RPMI8226 (cell line): ENCODE results near the gene METTL4.

Experiments
- DNase-seq: peaks from one replicate; pipeline ENCODE4 v3.0.0-alpha.2; 2015

Gene METTL4, protein sequence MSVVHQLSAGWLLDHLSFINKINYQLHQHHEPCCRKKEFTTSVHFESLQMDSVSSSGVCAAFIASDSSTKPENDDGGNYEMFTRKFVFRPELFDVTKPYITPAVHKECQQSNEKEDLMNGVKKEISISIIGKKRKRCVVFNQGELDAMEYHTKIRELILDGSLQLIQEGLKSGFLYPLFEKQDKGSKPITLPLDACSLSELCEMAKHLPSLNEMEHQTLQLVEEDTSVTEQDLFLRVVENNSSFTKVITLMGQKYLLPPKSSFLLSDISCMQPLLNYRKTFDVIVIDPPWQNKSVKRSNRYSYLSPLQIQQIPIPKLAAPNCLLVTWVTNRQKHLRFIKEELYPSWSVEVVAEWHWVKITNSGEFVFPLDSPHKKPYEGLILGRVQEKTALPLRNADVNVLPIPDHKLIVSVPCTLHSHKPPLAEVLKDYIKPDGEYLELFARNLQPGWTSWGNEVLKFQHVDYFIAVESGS

DNA sequence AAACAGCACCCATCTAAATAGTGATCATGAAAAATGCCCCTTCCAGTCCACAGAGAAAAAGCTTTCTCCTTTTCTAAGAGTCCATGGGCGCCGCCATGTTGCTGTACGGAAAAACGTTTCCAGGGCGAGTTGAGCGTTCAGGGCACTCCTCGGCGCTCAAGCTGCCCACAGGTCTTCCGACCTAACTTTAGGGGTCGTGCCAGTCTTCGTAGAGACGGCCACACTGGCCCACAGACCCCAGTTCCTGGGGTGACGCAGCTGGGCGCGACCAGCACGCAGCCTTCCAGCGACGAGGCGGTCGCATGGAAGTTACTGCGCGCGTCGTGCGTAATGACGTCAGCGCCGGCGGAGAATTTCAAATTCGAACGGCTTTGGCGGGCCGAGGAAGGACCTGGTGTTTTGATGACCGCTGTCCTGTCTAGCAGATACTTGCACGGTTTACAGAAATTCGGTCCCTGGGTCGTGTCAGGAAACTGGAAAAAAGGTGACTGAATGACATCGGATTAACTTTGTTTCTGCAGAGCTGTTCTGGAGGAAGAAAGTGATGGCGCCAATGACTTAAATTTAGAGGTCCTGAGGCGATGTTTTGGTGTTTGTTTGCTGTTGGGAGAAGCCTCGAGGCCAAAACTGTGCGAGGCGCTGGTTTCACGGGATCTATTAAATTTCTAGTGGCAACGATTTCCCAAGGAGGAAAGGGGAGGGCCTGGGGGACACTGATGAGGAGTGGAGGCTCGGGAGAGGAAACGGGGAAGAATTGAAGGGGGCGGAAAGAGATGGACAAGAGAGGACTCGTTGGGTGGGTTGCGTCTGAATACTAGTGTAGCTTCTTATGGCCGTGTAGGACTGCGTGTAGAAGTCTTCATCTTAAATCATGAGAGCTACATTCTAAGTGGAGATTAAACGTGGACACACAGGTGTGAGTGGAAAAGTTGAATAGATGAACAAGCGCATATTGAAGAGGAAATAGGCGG is at the start of gene METTL4, which contains the start of gene NDC80:
TSS of gene METTL4 (minus strand) at position 306 of the 971 bp plus-strand sequence. CDS start 4,289 bp downstream, outside the sequence.
TSS of gene NDC80 (plus strand) at position 358 of the 971 bp plus-strand sequence. CDS start 1,429 bp downstream, outside the sequence.
- peak; percentile 95 for DNase-seq

DNA sequence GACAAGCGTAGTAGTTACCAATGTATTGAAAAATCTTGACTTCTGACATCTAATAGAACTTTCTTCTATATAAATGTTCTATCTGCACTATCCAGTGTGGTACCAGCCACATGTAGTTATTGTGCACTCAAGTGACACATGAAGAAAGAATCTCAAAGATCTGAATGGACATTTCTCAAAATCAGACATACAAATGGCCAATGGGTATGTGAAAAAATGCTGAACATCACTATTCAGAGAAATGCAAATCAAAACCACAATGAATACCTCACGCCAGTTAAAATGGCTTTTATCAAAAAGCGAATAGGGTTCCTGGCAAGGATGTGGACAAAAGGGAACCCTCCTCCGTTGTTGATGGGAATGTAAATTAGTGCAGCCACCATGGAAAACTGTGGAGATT is 46.7 kb upstream of the METTL4 start:
- no peak for DNase-seq

DNA sequence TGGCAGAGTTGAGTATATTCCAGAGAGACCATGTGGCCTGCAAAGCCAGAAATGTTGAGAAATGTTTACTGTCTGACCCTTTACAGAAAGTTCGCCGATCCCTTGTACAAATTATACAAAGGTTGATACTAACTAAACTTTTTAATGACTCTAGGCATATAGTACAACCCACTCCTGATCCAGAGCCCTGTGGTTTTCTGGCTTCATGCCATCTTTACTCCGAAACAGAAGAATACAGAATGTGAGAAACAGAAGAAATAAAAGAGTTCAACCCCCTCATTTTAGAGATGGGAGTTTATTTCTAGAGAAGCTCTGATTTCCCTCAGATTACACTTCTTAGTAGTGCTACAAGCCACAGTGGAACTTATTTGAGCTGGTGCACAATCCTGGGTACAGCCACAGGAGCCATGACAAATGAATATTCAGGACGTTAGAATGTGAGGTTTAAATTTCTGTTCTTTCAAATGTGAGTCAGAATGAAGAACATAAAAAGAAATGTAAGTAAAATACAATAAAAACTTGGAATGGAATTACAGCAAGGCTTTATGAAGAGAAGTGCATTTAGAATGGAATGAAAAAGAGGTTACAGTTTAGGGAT is 46.2 kb upstream of the METTL4 start:
- DNase-seq, result no peak

DNA sequence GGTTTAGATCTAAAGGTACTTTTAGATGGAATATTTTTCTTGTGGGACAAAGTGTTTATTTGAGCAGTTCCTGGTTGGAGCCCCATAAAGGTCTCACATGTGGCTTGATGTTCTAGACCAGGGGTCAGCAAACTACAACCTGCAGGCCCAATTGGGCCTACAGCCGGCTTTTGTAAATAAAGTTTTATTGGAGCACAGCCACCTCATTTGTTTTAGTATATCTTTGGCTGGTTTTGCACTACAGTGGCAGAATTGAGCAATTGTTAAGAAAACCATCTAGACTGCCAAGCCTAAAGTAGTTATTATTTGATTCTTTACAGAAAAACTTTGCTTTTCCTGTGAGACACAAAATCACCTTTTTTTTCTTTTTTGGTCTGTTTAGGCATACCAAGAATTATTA is 41.7 kb upstream of the METTL4 start:
- no peak for DNase-seq

- DNase-seq, result no peak
These were observed 39.2 kb upstream of the METTL4 start for GRCh38 chr18:2610549-2610948.

- DNase-seq, result no peak
These were observed 38.3 kb upstream of the METTL4 start for GRCh38 chr18:2609604-2610003.

DNA sequence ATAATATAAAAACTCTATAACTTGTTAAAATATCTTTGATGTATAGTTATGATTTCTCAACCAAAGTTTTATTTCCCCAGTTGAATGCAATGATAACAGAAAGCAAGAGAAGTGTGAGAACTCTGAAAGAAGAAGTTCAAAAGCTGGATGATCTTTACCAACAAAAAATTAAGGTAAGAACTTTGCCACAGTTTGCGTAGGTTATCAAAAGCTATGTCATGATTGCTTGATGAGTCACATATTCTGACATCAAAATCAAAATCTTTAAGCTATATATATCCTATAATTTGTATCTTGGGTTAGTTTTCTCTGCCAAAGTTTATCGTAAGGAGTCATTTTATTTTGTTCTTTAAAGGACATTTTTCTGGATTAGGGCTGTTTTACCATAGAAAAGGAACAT is 35.0 kb upstream of the METTL4 start:
- DNase-seq, result no peak

GRCh38 chr18:2602844-2603243 is 31.5 kb upstream of the METTL4 start:
- no peak for DNase-seq

DNA sequence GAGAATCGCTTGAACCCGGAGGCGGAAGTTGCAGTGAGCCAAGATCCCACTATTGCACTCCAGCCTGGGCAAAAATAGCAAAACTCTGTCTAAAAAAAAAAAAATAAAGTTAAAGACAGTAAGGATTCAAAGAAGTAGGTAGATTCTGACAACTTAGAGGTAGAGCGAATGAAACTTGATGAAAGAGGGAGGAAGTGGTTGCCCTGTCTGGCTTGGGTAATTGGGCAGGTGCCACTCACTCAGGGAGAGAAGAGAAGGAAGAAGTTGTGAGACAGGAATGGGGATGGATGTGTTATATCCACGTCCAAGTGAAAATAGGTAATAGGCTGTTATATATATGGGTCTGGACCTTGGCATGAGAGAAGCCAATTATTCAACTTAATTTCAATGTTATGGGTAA is 26.3 kb upstream of the METTL4 start:
- no peak for DNase-seq

- no peak for DNase-seq
These were observed 19.0 kb upstream of the METTL4 start for GRCh38 chr18:2590303-2590702.

- DNase-seq, result no peak
These were observed 18.2 kb upstream of the METTL4 start for GRCh38 chr18:2589345-2590068.

DNA sequence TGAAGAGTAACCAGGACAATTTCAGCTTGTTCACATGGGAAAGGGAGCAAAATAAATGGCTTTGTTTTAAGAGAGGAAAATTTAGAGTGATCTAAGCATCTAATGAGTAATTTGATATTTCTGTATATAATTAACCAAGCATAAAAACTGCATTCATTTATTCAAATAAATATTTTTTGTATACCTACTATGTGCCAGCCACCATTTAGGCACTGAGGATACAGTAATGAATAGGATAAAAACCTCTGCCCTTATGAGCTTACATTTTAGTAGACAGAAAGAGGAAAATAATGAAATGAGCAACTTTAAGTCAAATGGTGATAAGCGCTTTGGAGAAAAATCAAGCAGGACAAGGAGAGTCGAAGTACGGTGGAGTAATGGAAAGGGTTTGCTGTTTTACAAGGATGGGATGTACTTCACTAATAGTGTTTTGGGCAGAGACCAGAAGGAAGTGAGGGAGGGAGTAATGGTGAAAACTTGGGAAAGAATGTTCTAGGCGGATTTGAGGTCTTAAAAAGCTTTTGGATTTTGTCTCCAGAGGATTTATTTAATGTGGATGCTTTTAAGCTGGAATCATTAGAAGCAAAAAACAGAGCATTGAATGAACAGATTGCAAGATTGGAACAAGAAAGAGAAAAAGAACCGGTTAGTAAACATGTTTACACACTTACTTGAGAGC is 17.5 kb upstream of the METTL4 start:
- no peak for DNase-seq

DNA sequence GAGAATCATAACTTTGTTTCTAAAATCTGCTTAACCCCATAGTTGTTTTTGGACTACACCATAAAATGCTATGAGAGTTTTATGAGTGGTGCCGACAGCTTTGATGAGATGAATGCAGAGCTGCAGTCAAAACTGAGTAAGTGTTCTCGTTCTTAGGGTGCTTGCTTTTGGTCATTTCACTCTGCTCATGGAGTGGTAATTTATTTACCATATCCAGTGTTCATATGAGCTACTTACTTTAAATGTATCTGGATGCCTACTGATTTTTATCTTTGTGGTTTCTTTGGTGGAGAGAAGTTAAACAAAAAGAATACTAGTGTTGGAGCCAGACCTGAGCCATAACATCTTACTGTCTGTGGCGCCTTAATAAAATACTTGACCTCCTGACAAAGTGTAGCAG is 16.5 kb upstream of the METTL4 start:
- no peak for DNase-seq

GRCh38 chr18:2573408-2573807 is 2.1 kb upstream of the METTL4 start:
- no peak for DNase-seq

- DNase-seq, result no peak
These were observed 1.6 kb upstream of the METTL4 start for GRCh38 chr18:2572892-2573291.

- peak; percentile 19 for DNase-seq
These were observed 865 bp upstream of the METTL4 start for GRCh38 chr18:2572171-2572569.

DNA sequence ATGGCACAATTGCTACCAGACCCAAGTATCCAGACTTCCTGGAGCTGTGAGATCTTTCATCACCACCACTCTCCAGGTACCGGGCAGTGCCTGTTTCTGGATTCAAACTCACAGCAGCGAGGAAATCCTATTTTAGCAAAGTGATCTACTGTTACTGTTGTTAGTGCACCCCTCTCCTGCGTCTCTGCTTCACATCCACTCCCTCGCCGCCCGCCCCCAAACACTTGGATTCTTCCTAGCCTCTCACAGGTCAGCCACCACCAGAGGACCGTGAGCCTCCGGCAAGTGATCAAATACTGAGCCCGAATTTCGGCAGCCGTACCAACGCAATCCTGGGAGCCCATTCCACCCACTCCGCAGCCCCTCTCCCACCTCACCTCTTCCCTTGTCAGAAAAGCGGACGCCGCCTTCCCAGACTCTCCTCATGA is 519 bp downstream of the METTL4 start:
- DNase-seq, result peak; percentile 77

- DNase-seq, result no peak
These were observed 1.7 kb downstream of the METTL4 start for GRCh38 chr18:2569338-2570207.

DNA sequence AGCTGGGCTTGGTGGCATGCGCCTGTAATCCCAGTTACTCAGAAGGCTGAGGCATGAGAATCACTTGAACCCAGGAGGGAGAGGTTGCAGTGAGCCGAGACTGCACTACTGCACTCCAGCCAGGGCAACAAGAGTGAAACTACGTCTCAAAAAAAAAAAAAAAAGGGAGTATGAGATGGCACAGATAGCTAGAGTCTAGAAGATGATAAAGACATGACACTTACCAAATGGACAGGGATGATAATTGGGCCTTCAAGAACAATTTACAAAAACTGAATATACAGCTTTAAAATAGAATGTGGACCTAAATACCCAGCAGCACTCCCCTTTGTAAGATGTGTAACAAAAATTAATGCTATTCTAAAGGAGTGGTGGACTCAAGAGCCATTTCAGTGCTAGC is 2.7 kb downstream of the METTL4 start:
- DNase-seq, result no peak

DNA sequence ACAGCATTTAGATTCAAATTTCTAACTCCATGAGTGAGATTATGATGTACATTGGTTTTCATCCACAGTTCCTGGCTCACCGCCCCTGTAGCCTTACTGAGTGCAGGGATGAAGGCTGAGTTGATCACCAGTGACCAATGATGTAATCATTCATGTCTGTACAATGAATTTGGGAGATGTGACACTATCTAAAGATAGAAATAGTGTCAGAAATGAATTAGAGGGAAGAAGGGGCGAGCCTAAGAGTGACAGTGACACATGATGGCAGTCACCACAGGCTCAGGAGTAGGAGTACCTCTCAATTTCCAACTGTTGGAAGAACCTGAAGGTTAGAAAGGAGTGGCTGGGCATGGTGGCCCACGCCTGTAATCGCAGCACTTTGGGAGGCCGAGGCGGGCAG is 3.2 kb downstream of the METTL4 start:
- no peak for DNase-seq

- no peak for DNase-seq
These were observed 6.9 kb downstream of the METTL4 start for GRCh38 chr18:2564373-2564772.
